HG03103 (cell line): ENCODE data around the gene UBP1.
A peak's percentile ranks its signal among the peaks of the same experiment; 100 is the strongest.
"Not testable (repeated sequence)": the region's sequence is repeated elsewhere in the genome, so short reads cannot be mapped to it uniquely, and the experiment has no call there.

Source experiments
- ATAC-seq: cut with Tn5 transposase; IDR thresholded peaks from one replicate; pipeline ENCODE4 v1.9.1; 2021; ENCODE audit warnings: low read depth; ENCODE audit not compliant: unreplicated experiment

UBP1 gene, protein sequence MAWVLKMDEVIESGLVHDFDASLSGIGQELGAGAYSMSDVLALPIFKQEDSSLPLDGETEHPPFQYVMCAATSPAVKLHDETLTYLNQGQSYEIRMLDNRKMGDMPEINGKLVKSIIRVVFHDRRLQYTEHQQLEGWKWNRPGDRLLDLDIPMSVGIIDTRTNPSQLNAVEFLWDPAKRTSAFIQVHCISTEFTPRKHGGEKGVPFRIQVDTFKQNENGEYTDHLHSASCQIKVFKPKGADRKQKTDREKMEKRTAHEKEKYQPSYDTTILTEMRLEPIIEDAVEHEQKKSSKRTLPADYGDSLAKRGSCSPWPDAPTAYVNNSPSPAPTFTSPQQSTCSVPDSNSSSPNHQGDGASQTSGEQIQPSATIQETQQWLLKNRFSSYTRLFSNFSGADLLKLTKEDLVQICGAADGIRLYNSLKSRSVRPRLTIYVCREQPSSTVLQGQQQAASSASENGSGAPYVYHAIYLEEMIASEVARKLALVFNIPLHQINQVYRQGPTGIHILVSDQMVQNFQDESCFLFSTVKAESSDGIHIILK

DNA sequence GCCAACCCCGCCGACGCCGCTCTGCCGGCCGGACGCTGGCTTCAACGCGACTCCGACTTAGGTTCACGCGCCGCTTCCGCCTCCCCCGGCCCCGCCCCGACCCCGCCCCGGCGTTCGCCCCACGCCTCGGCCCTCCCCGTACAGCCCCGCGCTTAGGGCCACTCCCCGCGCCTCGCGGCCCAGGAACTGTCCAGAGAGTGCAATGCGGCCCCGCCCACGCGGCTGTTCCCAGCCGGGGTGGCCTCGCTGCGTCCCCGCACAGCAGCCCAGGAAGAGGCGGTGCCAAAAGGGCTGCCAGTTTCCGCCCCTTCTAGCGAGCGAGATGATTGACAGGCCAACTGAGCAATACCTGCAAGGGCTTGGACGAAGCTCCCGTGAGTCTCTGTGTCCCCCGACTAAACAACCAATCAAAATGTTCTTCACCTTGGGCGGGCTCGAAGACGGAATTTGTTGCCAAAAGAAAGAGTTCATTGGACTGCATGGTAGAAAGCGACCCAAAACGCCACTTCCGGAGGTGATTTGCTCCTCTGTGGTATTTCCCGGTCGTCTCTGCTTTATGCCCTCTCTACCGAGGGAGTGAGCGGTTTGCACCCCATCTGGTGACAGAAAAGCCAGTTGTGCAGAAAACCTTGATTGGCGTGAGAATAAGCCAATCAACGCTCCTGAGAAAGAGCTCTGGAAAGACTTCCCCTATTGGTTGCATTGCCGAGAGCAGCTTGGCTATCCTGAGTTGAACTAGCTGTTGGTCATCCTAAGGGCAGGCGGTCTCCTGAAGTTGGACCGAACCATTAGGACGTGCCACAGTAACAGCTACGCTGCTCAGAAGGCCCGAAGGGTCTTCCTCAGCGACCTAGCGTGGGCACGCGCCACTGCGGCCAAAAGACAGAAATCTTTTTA is at the start of gene UBP1:
Gene UBP1, minus strand, starts transcription at position 78 of the 897 bp plus-strand sequence. CDS start 557 bp downstream, outside the sequence.
- peak; percentile 79 for ATAC-seq

DNA sequence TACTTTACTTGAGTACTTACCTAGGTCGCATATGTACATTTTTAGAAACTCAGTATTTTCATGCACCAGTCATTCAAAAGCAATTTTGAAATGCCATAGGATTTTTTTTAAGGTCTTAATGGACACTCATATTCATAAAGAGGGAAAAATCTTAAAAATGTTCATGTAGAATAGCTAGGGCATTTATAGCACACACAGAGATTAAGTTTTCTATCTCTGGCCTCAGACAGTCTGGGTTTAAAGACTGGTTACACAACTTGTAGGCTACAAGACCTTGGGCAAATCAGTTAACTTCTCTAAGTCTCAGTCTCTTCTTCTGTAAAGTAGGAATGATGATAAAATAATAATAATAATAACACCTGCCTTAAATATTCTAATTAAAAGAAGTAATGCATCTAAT is 48.5 kb upstream of the UBP1 start:
- no peak for ATAC-seq

DNA sequence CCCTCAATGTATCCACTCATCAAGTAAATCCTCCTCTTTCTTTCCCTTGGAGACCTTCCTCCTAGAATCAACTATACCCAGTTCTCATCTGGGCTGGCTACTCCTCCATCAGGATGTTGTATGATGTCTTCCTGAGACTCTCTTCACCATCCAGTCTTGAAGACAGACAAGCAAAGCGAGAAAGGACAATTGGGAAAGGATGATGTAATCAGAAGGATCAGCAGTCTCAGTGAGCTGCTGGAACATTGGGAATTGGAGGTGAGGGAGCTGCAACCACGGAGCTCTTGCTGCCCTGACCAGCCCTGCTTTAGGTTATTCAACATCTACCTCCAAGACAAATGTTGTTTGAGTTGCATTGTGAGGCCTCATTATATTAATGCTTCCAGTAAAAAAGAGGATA is 48.0 kb upstream of the UBP1 start:
- no peak for ATAC-seq

DNA sequence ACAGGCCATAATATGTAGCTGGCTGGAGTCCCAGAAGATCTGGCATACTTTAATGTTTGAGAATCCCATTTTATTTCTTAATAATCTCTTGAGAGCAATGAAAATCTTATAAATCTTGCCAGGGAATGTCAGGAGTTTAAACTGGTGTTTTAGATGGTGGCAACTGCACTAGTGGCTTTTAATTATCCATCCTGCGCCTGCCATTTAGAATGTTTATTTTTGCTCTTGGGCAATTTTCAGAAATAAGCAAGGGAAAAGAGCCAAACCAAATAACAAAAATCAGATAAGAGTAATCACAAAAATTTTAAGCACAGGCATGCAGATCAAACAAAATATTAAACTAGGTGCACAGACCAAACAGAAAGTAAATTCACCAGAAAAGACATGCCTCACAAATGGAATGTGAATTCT is 41.9 kb upstream of the UBP1 start:
- ATAC-seq, result no peak

- ATAC-seq, result no peak
Observed at GRCh38 chr3:33474896-33475295, 34.7 kb upstream of the UBP1 start.

GRCh38 chr3:33473813-33474212 is 33.6 kb upstream of the UBP1 start:
- no peak for ATAC-seq

DNA sequence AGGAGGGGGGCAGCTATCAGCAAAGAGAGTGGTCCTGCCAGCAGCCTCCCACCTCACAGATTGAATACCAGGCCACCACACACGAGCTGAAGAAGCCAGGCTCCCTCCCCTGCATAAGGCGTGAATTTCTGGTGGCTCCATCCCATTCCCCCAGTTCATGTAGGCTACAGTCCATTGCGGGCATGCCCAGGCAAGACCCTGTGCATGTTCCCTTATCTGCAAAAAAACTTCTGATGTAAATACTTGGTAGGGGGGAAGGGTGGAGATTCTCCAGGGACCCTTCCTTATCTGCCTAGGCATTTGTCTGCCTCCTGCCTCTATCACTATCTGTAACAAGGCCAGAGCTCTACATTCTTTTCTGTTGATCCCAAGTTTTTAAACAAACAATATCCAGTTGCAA is 27.6 kb upstream of the UBP1 start:
- no peak for ATAC-seq

DNA sequence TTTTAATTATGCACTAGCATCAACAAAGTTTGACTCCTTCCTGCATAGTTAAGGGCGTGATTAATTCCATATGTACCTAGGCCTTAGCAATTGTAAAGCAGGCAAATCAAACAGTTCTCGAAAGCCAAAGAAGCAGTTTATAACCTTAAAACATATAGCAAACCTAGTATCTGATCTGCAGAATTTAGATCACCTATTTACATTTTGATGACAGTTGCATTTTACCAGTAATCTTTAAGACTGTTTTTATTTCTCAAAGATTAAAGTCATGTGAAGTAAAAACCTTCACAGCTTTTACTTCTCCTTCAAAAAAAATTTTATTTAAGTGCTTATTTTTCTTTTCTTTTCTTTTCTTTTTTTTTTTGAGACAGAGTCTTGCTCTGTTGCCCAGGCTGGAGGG is 20.9 kb upstream of the UBP1 start:
- no peak for ATAC-seq

DNA sequence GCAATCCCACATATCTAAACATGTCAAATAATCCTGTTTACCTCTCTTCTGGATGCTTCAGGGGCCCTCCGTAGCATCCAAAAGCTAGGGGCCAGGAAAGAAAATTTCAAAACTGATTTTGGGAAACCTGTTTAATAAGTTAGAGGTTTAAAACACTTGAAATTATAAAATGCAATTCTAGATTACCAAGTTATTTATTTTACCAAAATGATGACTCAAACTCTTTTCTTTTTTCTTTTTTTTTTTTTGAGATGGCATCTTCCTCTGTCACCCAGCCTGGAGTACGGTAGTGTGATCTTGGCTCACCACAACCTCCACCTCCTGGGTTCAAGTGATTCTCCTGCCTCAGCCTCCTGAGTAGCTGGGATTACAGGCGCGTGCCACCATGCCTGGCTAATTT is 19.4 kb upstream of the UBP1 start:
- ATAC-seq, result not testable (repeated sequence)

- no peak for ATAC-seq
Observed at GRCh38 chr3:33458446-33458845, 18.2 kb upstream of the UBP1 start.

- ATAC-seq, result no peak
Observed at GRCh38 chr3:33456756-33457155, 16.6 kb upstream of the UBP1 start.

- no peak for ATAC-seq
Observed at GRCh38 chr3:33453331-33453761, 13.1 kb upstream of the UBP1 start.

DNA sequence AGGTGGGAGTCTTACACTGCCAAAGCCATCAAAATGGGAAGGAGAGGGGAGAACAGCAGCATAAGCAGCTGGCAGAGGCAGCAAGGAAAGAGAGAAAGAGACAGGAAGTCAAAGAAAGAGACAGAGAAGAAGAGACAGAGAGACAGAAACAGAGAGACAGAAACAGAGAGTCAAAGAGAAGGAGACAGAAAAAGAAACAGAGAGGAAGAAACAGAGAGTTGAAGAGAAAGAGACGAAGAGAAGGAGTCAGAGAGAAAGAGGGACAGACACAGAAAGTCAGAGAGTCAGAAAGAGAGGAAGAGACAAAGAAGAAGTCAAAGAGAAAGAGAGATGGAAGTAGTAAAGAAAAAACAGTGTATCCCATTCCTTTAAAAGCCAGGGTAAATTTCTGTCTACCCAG is 11.8 kb upstream of the UBP1 start:
- not testable (repeated sequence) for ATAC-seq

DNA sequence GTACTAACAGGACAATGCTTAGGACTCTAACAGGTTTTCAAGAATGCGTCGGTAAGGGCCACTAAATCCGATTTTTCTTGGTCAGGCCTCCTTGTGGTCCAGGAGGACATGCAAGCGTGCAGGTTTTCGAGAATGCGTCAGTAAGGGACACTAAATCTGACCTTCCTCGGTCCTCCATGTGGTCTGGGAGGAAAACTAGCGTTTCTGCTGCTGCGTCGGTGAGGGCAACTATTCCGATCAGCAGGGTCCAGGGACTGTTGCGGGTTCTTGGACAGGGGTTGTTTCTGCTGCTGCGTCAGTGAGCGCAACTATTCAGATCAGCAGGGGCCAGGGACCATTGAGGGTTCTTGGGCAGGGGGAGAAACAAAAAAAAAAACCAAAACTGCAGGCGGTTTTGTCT is 7.8 kb upstream of the UBP1 start:
- ATAC-seq, result no peak

GRCh38 chr3:33447256-33447625 is 7.0 kb upstream of the UBP1 start:
- ATAC-seq, result not testable (repeated sequence)

DNA sequence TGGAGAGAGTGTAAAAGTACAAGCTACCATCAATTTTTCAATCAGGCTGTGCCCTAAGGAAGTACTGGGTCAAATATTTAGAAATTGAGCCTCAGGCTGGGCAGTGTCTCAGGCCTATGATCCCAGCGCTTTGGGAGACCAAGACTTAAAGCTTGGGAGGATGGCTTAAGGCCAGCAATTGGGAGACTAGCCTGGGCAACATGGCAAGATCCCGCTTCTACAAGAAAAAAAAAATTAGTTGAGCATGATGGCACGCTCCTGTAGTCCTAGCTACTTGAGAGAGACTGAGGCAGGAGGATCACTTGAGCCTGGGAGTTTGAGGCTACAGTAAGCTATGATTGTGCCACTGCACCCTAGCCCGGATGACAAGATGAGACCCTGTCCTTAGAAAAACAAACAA is 2.0 kb upstream of the UBP1 start:
- ATAC-seq, result no peak

DNA sequence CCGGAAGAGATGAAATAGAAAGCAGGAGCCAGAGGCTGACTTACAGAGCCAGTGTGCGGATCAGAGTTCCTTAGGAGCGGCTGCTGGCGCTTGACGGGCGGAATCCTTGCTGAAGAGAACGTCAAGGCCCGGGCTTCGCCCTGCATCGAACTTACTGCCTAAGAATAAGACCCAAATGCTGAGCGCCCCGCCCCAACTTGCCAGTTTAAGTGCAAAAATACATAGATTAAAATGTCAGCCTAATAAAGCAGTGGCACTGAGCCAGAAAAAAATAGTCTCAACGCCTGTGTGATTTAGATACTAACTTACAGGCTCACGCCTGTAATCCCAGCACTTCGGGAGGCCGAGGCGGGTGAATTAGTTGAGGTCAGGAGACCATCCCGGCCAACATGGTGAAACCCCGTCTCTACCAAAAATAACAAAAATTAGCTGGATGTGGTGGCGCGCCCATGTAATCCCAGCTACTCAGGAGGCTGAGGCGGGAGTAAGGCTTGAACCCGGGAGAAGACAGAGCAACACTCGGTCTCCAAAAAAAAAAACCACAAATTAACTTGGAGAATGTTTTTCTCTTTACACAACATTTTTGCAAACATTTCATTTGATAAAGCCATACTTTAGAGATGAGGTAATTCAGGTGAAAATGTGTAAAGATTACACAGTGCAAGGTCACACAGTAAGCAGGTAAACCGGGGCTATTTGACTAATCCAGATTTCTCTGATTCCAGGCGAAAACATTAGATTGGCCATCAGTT is 1.2 kb upstream of the UBP1 start:
- ATAC-seq, result no peak

GRCh38 chr3:33439546-33440327 is 468 bp downstream of the UBP1 start:
- ATAC-seq, result peak; percentile 8

DNA sequence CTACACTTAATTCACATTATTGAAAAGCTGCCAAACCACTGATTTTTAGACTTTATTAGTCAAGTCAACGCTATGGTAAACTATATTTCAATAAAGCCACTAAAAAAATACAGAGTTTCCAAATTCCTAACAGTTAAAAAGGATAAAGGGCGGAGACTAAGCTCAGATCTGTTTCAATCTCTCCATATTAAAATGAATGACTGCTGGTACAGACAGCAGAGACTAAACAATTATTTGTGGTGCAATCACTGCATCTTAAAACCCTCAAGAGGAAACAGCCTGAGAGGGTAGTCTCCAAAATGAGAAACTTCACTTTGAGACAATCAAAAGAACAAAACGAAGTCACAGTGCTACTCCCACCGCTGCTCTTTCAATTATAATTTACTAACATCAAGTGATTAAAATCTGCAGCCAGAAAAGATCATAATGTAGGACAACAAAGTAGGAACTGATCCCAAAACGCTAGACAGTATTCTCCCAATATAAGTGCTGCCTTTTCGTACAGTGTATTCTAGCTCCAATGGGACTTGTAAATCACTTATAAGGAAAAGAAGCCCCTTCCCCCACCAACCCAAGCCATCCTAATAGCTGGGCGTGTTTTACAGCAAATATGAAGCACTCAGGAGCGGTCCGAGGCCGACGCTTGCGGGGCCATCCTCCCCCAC is 1.2 kb downstream of the UBP1 start:
- ATAC-seq, result no peak
